Naive thymus-derived CD8-positive, alpha-beta T cell (primary cell): Measurements from ENCODE around the gene NABP2. TPM values are rescaled to one million over a fixed set of nuclear protein-coding genes. Genes with fewer than 3 reads are reported as not detected.

Experiments used
- ATAC-seq, 2 donors: fragments of 150-1000 bp; cut with Tn5 transposase in 1 of 2; sonication (Bioruptor Pico), chemical (Tn5 transposase) in 1 of 2; 1 replicate in 1 of 2; 2 replicates in 1 of 2; pipeline ENCODE4 v1.10.0; 2021; ENCODE audit warnings: mild to moderate bottlenecking in 2 of 2, moderate library complexity in 2 of 2
- POLR2A ChIA-PET: fragments of 350-600 bp; sonication (Branson Sonifier 250); formaldehyde crosslinking; loops from one replicate; lab custom pipeline; 2021; ENCODE audit warnings: antibody characterized with exemption; lab: Charles Lee
- DNase-seq, 10 donors: peaks; one replicate each; pipeline versions ENCODE4 v3.0.0 to v3.0.0-alpha.2; 2020 to 2022
- H3K27ac Mint-ChIP-seq, 10 donors: one replicate each; pipeline ENCODE4 v1.8.0; 2020 to 2022; ENCODE audit warnings: mild to moderate bottlenecking in 10 of 10, mixed read lengths in 10 of 10, moderate library complexity in 4 of 10, inconsistent platforms in 1 of 10
- H3K27me3 Mint-ChIP-seq, 5 donors: one replicate each; pipeline ENCODE4 v1.8.0; 2021 to 2022; ENCODE audit warnings: mixed read lengths in 5 of 5
- H3K36me3 Mint-ChIP-seq, 3 donors: one replicate each; pipeline ENCODE4 v1.8.0; 2020 to 2022; ENCODE audit warnings: mixed read lengths in 3 of 3, mild to moderate bottlenecking in 2 of 3, inconsistent platforms in 1 of 3
- H3K4me1 Mint-ChIP-seq, 4 donors: one replicate each; pipeline ENCODE4 v1.8.0; 2021 to 2022; ENCODE audit warnings: mixed read lengths in 4 of 4
- H3K4me3 Mint-ChIP-seq, 10 donors: one replicate each; pipeline ENCODE4 v1.8.0; 2020 to 2022; ENCODE audit warnings: mild to moderate bottlenecking in 10 of 10, mixed read lengths in 10 of 10, moderate library complexity in 6 of 10, inconsistent platforms in 1 of 10
- H3K9me3 Mint-ChIP-seq, 9 donors: one replicate each; pipeline ENCODE4 v1.8.0; 2020 to 2022; ENCODE audit warnings: mixed read lengths in 9 of 9, mild to moderate bottlenecking in 3 of 9, inconsistent platforms in 1 of 9, moderate library complexity in 1 of 9
- polyA plus RNA-seq, 3 donors: library from polyadenylated mRNA; unstranded; fragments of 300-500 nt; fragmentation: Illumina TruSeq; gene quantifications; one replicate each; pipeline ENCODE4 v1.2.3, GENCODE V29; 2021
- total RNA-seq, 8 experiments: library from RNA in 2 of 8; stranded (reverse) in 2 of 8; gene quantifications; one replicate each; pipeline ENCODE4 v1.2.3 and lab custom pipeline; 2021 to 2026

Gene NABP2
- total and polyA plus RNA-seq, 5 experiments from 2014 or later, result 3.5 to 13.3 (median 3.9) TPM

GRCh38 chr12:56230432-56231183, 6.5 kb downstream of the NABP2 start:
- Mint-ChIP-seq H3K4me3 (no peak overlapping the region), H3K4me1 (peaks cover 0 to 3% (median under 1%) of the 10 kb centered on the region in 4 donors), H3K27me3 (no peaks in the 10 kb centered on the region), H3K27ac (peak overlapping the region in 2 of 10 donors; percentile 56 to 76), H3K36me3 (peaks cover 0 to 9% (median 0%) of the 10 kb centered on the region in 3 donors), H3K9me3 (no peaks in the 10 kb centered on the region)
- ATAC-seq (no peak), DNase-seq (no peak)
- POLR2A ChIA-PET, result interaction anchor here (0.8 to 1.1 kb wide), 2 partner anchors 8 to 128 kb away, joined by 3 to 4 read pairs; partner anchors contain the start of gene RNF41

DNA sequence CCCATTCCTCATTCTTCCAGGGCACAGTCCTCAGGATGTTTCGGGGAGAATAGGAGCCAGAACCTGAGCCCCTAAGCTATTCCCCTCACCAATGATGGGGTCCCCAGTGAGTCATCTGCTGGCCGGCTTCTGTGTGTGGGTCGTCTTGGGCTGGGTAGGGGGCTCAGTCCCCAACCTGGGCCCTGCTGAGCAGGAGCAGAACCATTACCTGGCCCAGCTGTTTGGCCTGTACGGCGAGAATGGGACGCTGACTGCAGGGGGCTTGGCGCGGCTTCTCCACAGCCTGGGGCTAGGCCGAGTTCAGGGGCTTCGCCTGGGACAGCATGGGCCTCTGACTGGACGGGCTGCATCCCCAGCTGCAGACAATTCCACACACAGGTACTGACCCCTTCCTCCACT, 7.0 kb downstream of the NABP2 start:
- ATAC-seq, result no peak
- peaks cover 0 to 8% (median 0%) of the 10 kb centered on the region in 3 donors for H3K36me3 Mint-ChIP-seq

DNA sequence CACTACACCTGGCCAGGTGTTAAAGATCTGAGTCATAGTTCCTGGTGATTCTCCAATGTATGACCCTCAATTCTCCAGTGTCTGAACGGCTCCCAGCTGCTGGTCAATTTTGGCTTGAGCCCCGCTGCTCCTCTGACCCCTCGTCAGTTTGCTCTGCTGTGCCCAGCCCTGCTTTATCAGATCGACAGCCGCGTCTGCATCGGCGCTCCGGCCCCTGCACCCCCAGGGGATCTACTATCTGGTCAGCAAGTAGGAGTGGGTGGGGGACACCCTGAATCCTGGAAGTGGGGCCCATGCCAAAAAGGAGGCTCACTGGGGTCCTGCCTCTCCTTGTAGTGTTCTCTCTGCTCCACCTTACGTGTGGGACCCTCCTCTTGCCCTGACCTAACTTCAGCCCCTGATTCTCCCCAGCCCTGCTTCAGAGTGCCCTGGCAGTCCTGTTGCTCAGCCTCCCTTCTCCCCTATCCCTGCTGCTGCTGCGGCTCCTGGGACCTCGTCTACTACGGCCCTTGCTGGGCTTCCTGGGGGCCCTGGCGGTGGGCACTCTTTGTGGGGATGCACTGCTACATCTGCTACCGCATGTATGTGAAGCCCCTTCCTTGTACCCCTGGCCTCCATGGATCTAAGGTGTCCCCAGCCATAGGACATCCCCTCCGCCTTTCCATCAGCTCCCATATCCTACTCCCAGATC, 10.7 kb downstream of the NABP2 start:
- H3K27ac Mint-ChIP-seq, result peak overlapping the region in 2 of 10 donors; percentile 51 to 65
- POLR2A ChIA-PET, result interaction anchor here (1.2 to 2.1 kb wide), 3 partner anchors 12 to 14 kb away, joined by 3 to 10 read pairs (median 6); partner anchors contain the start of gene RNF41
- peaks cover 0 to 2% (median under 1%) of the 10 kb centered on the region in 4 donors for H3K4me1 Mint-ChIP-seq

More for the DNA sequence above, 7.0 kb downstream of the NABP2 start:
- H3K4me1 Mint-ChIP-seq, result peaks cover 0 to 2% (median 0%) of the 10 kb centered on the region in 4 donors
- no peaks in the 10 kb centered on the region for H3K9me3 Mint-ChIP-seq
- no peak overlapping the region for H3K4me3 Mint-ChIP-seq
- POLR2A ChIA-PET, result interaction anchor here (0.8 to 1.1 kb wide), 2 partner anchors 9 to 127 kb away, joined by 3 to 4 read pairs; partner anchors contain the start of gene RNF41
- no peak for DNase-seq
- no peak overlapping the region for H3K27ac Mint-ChIP-seq
- no peaks in the 10 kb centered on the region for H3K27me3 Mint-ChIP-seq

DNA sequence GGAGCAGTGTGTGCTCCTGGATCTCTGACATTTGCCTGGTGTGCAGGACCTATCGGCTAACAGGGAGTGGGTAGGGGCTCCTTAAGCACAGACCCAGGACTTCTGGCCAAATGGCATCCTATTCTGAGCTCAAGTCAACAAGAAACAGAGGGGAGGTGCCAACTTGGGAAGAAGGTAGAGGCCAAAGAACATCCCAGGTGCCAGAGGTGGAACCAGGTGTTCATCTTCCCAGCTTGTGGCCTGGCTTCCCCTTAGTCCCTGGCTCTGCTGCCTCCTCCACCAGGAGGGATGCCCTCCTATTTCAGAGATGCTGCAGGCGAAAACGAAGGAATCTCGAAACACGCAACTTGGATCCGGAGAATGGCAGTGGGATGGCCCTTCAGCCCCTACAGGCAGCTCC, 11.9 kb downstream of the NABP2 start:
- POLR2A ChIA-PET, result interaction anchor here (1.2 to 2.1 kb wide), 2 partner anchors 10 to 15 kb away, joined by 3 to 6 read pairs; partner anchors contain the start of gene RNF41
- Mint-ChIP-seq H3K4me3 (no peak overlapping the region), H3K27me3 (no peaks in the 10 kb centered on the region), H3K27ac (peak overlapping the region in 2 of 10 donors; percentile 29 to 59), H3K36me3 (peaks cover 0 to 10% (median 0%) of the 10 kb centered on the region in 3 donors), H3K4me1 (peaks cover 0 to 2% (median under 1%) of the 10 kb centered on the region in 4 donors), H3K9me3 (no peaks in the 10 kb centered on the region)
- ATAC-seq, result no peak
- DNase-seq, result no peak

More for the DNA sequence above, 10.7 kb downstream of the NABP2 start:
- Mint-ChIP-seq H3K4me3 (no peak overlapping the region), H3K27me3 (no peaks in the 10 kb centered on the region), H3K36me3 (peaks cover 0 to 3% (median 0%) of the 10 kb centered on the region in 3 donors), H3K9me3 (no peaks in the 10 kb centered on the region)
- ATAC-seq (no peak), DNase-seq (no peak)

GRCh38 chr12:56236985-56237384, 12.8 kb downstream of the NABP2 start:
- H3K4me1 Mint-ChIP-seq, result peaks cover 0 to 3% (median 1%) of the 10 kb centered on the region in 4 donors
- peak overlapping the region in 2 of 10 donors; percentile 13 to 78 for H3K27ac Mint-ChIP-seq
- ATAC-seq (peak in 1 of 2 donors; percentile 25), DNase-seq (no peak)
- no peaks in the 10 kb centered on the region for H3K9me3 Mint-ChIP-seq
- POLR2A ChIA-PET, result interaction anchor here (2.1 kb wide), 1 partner anchor 16 kb away, joined by 6 read pairs; the partner anchor contains the start of gene RNF41
- no peak overlapping the region for H3K4me3 Mint-ChIP-seq
- H3K36me3 Mint-ChIP-seq, result peaks cover 0 to 19% (median 0%) of the 10 kb centered on the region in 3 donors
- H3K27me3 Mint-ChIP-seq, result no peaks in the 10 kb centered on the region

GRCh38 chr12:56237552-56237951, 13.4 kb downstream of the NABP2 start:
- no peak for DNase-seq
- Mint-ChIP-seq H3K36me3 (peaks cover 0 to 25% (median 0%) of the 10 kb centered on the region in 3 donors), H3K27ac (peak overlapping the region in 2 of 10 donors; percentile 52 to 78), H3K4me1 (peaks cover 0 to 5% (median 1%) of the 10 kb centered on the region in 4 donors), H3K9me3 (no peaks in the 10 kb centered on the region), H3K27me3 (no peaks in the 10 kb centered on the region), H3K4me3 (no peak overlapping the region)
- POLR2A ChIA-PET, result no interaction called here
- no peak for ATAC-seq

GRCh38 chr12:56241424-56242303, 17.5 kb downstream of the NABP2 start:
- ATAC-seq (no peak), DNase-seq (no peak)
- peaks cover 0 to 61% (median 2%) of the 10 kb centered on the region in 3 donors for H3K36me3 Mint-ChIP-seq
- POLR2A ChIA-PET, result interaction anchor here (0.5 kb wide), 2 partner anchors 90 to 400 kb away, joined by 3 read pairs; no protein-coding TSS in a partner anchor
- H3K9me3 Mint-ChIP-seq, result no peaks in the 10 kb centered on the region
- peak overlapping the region in 3 of 10 donors; percentile 34 to 60 (median 47) for H3K27ac Mint-ChIP-seq
- no peak overlapping the region for H3K4me3 Mint-ChIP-seq
- no peaks in the 10 kb centered on the region for H3K27me3 Mint-ChIP-seq
- H3K4me1 Mint-ChIP-seq, result peaks cover 0 to 5% (median 0%) of the 10 kb centered on the region in 4 donors

DNA sequence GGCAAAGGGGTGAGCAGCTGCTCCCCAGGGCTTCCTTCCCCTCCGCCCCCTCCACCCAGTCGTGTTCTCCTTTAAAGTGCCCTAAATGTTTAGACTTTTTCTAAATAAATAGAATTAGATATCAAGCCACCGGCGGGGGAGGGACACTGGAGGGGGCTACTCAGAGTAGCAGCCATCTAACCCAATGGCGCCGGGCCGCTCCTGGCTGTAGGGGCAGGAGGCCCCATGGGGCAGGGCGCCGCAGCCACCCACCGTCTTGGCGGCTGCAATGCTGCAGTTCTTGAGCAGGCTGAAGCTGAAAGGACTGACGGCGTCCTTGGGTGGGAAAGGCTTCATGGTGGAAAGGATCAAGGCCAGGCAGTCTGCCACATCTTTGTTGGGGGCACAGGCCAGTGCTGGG, 18.8 kb downstream of the NABP2 start:
- DNase-seq, result no peak
- ATAC-seq, result no peak

GRCh38 chr12:56243731-56244181, 19.6 kb downstream of the NABP2 start:
- Mint-ChIP-seq H3K9me3 (no peaks in the 10 kb centered on the region), H3K27ac (no peak overlapping the region), H3K4me1 (peaks cover 0 to 5% (median 0%) of the 10 kb centered on the region in 4 donors), H3K27me3 (no peaks in the 10 kb centered on the region), H3K36me3 (peaks cover 0 to 74% (median 4%) of the 10 kb centered on the region in 3 donors), H3K4me3 (no peak overlapping the region)
- POLR2A ChIA-PET, result interaction anchor here (0.9 to 1.3 kb wide), 2 partner anchors 14 to 213 kb away, joined by 3 read pairs; partner anchors contain the start of gene ANKRD52
- no peak for DNase-seq
- no peak for ATAC-seq

More for the DNA sequence above, 18.8 kb downstream of the NABP2 start:
- no peak overlapping the region for H3K27ac Mint-ChIP-seq
- peaks cover 0 to 5% (median 0%) of the 10 kb centered on the region in 4 donors for H3K4me1 Mint-ChIP-seq
- H3K9me3 Mint-ChIP-seq, result no peaks in the 10 kb centered on the region
- H3K36me3 Mint-ChIP-seq, result peaks cover 0 to 71% (median 4%) of the 10 kb centered on the region in 3 donors
- H3K27me3 Mint-ChIP-seq, result no peaks in the 10 kb centered on the region
- POLR2A ChIA-PET, result interaction anchor here (0.9 to 1.3 kb wide), 2 partner anchors 9 to 214 kb away, joined by 3 to 4 read pairs; no protein-coding TSS in a partner anchor
- no peak overlapping the region for H3K4me3 Mint-ChIP-seq

- Mint-ChIP-seq H3K9me3 (no peaks in the 10 kb centered on the region), H3K27ac (peak overlapping the region in 1 of 10 donors; percentile 56), H3K4me1 (peaks cover 0 to 4% (median 0%) of the 10 kb centered on the region in 4 donors), H3K27me3 (no peaks in the 10 kb centered on the region), H3K36me3 (peaks cover 0 to 79% (median 4%) of the 10 kb centered on the region in 3 donors), H3K4me3 (no peak overlapping the region)
- POLR2A ChIA-PET, result no interaction called here
- DNase-seq (no peak), ATAC-seq (no peak)
These were observed 20.4 kb downstream of the NABP2 start for GRCh38 chr12:56244494-56244893.

GRCh38 chr12:56247923-56248322, 23.8 kb downstream of the NABP2 start:
- H3K4me1 Mint-ChIP-seq, result no peaks in the 10 kb centered on the region
- peak overlapping the region in 1 of 10 donors; percentile 63 for H3K27ac Mint-ChIP-seq
- no peaks in the 10 kb centered on the region for H3K9me3 Mint-ChIP-seq
- ATAC-seq (no peak), DNase-seq (no peak)
- POLR2A ChIA-PET, result no interaction called here
- no peaks in the 10 kb centered on the region for H3K27me3 Mint-ChIP-seq
- H3K36me3 Mint-ChIP-seq, result peaks cover 0 to 79% (median 4%) of the 10 kb centered on the region in 3 donors
- H3K4me3 Mint-ChIP-seq, result no peak overlapping the region
